ENCODE data around the gene ARL6IP6. TPM values are rescaled to one million over a fixed set of nuclear protein-coding genes. Genes with fewer than 3 reads are reported as not detected.
A peak's percentile ranks its signal among the peaks of the same experiment; 100 is the strongest.

Gene ARL6IP6
- polyA plus RNA-seq, 3 donors: 23.3 to 24.7 (median 23.4) TPM

DNA sequence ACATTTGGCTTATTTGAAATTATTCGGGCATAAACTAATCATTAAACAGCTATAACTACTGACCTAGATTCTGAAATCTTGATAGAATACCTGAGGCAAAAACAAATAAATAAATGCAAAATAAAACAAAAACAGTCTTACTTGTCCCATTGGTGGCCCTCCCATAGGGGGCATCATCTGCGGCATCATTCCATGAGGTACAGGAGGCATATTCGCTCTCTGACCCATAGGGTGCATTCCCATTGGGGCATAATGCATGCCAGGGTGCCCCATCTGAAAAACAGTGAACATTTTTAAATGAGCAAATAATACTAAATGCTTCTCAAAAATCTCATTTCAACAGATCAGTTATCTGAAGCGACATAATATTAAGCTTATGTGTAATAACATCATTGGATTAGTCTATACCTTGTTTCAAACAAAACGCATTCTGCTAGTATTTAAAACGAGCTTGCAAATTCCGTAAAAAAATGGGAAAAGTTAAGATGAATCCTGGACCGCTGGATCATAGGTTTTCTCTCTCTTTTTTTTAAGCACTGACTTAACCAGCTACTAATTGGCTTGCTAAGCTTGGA is 2.5 kb upstream of the ARL6IP6 start:
- peak in 2 of 3 donors; percentile 6 to 23 for DNase-seq
- Histone ChIP-seq H3K4me1 (ENCODE audit: control insufficient read depth in 1 of 2, insufficient read depth in 2 of 2, low read length in 2 of 2) (peaks cover 25 to 36% of the 10 kb centered on the region in 2 donors), H3K4me2 (replicated peaks; ENCODE audit: extremely low read depth, low read length, poor library complexity, severe bottlenecking) (peak overlapping the region; percentile 98), H3K4me3 (replicated peaks in 1 of 3; ENCODE audit: low read depth in 2 of 3, low read length in 3 of 3) (peak overlapping the region in 2 of 3 experiments; percentile 88 to 96), H3K9ac (ENCODE audit: insufficient read depth, low read length, poor library complexity, severe bottlenecking) (no peak overlapping the region), H3K9me3 (replicated peaks in 1 of 2; ENCODE audit: control insufficient read depth in 1 of 2, insufficient read depth in 1 of 2, low read length in 2 of 2) (no peaks in the 10 kb centered on the region), H3K27ac (ENCODE audit: low read depth in 1 of 2, low read length in 2 of 2) (no peak overlapping the region), H3K79me2 (ENCODE audit: insufficient read depth, low read length) (peaks cover 88% of the 10 kb centered on the region), H2AFZ (ENCODE audit: insufficient read depth, low read depth, low read length, poor library complexity, severe bottlenecking) (no peak overlapping the region), H4K20me1 (ENCODE audit: insufficient read depth, low read length) (peaks cover 65% of the 10 kb centered on the region), H3K36me3 (replicated peaks in 1 of 2; ENCODE audit: control insufficient read depth in 1 of 2, insufficient read depth in 2 of 2, low read length in 2 of 2) (peaks cover 37 to 48% of the 10 kb centered on the region in 2 donors), H3K27me3 (ENCODE audit: control insufficient read depth in 2 of 2, insufficient read depth in 2 of 2, low read length in 2 of 2) (no peaks in the 10 kb centered on the region)
- H3K4me1 Mint-ChIP-seq: peaks cover 37% of the 10 kb centered on the region
- WGBS (ENCODE audit: insufficient coverage): 50% methylated on average over 1 of the region's 8 CpGs
- peaks cover 0 to 2% (median 0%) of the 10 kb centered on the region in 3 donors for H3K27me3 Mint-ChIP-seq (ENCODE audit: low read depth in 3 of 3)
- peaks cover 35 to 44% of the 10 kb centered on the region in 2 donors for H3K36me3 Mint-ChIP-seq
- H3K4me3 Mint-ChIP-seq: peak overlapping the region; percentile 97 to 100
- peak; percentile 27 for TF ChIP-seq CTCF (IDR thresholded peaks at IDR 0.05)
- intact Hi-C loops (cut with micrococcal nuclease): loop anchor here in 1 of 2 donors (5.0 to 10.0 kb wide), 2 partner anchors 889 to 1431 kb away; partner anchors contain the start of genes ARL5A and NMI
- peaks cover 0 to 3% (median 0%) of the 10 kb centered on the region in 7 donors for H3K9me3 Mint-ChIP-seq
- peak overlapping the region in 6 of 7 donors; percentile 26 to 99 (median 96) for H3K27ac Mint-ChIP-seq

GRCh38 chr2:152716805-152717227 is 1.6 kb upstream of the ARL6IP6 start:
- Mint-ChIP-seq H3K27ac (peak overlapping the region; percentile 94 to 99 (median 98)), H3K4me3 (peak overlapping the region; percentile 97 to 100), H3K27me3 (ENCODE audit: low read depth in 3 of 3) (peaks cover 0 to 2% (median 0%) of the 10 kb centered on the region in 3 donors), H3K9me3 (peaks cover 0 to 3% (median 0%) of the 10 kb centered on the region in 7 donors), H3K4me1 (peaks cover 38% of the 10 kb centered on the region), H3K36me3 (peaks cover 30 to 40% of the 10 kb centered on the region in 2 donors)
- peaks cover 88% of the 10 kb centered on the region for H3K79me2 ChIP-seq (ENCODE audit: insufficient read depth, low read length)
- no peak for DNase-seq
- TF ChIP-seq CTCF (IDR thresholded peaks at IDR 0.05): no peak
- H3K27me3 ChIP-seq (ENCODE audit: control insufficient read depth in 2 of 2, insufficient read depth in 2 of 2, low read length in 2 of 2): no peaks in the 10 kb centered on the region
- under 1% methylated on average over 13 of the region's 13 CpGs for WGBS (ENCODE audit: insufficient coverage)
- peak overlapping the region; percentile 97 to 98 for H3K27ac ChIP-seq (ENCODE audit: low read depth in 1 of 2, low read length in 2 of 2)
- peak overlapping the region; percentile 91 for H2AFZ ChIP-seq (ENCODE audit: insufficient read depth, low read depth, low read length, poor library complexity, severe bottlenecking)
- intact Hi-C loops (cut with micrococcal nuclease): loop anchor here in 1 of 2 donors (5.0 to 10.0 kb wide), 2 partner anchors 890 to 1432 kb away; partner anchors contain the start of genes ARL5A and NMI
- peaks cover 59% of the 10 kb centered on the region for H4K20me1 ChIP-seq (ENCODE audit: insufficient read depth, low read length)
- peak overlapping the region; percentile 88 to 96 (median 95) for H3K4me3 ChIP-seq (replicated peaks in 1 of 3; ENCODE audit: low read depth in 2 of 3, low read length in 3 of 3)
- peaks cover 30 to 48% of the 10 kb centered on the region in 2 donors for H3K36me3 ChIP-seq (replicated peaks in 1 of 2; ENCODE audit: control insufficient read depth in 1 of 2, insufficient read depth in 2 of 2, low read length in 2 of 2)
- peaks cover 25 to 36% of the 10 kb centered on the region in 2 donors for H3K4me1 ChIP-seq (ENCODE audit: control insufficient read depth in 1 of 2, insufficient read depth in 2 of 2, low read length in 2 of 2)
- H3K4me2 ChIP-seq (replicated peaks; ENCODE audit: extremely low read depth, low read length, poor library complexity, severe bottlenecking): peak overlapping the region; percentile 98
- H3K9me3 ChIP-seq (replicated peaks in 1 of 2; ENCODE audit: control insufficient read depth in 1 of 2, insufficient read depth in 1 of 2, low read length in 2 of 2): no peaks in the 10 kb centered on the region
- peak overlapping the region; percentile 88 for H3K9ac ChIP-seq (ENCODE audit: insufficient read depth, low read length, poor library complexity, severe bottlenecking)
